Mesodermal cell (in vitro differentiated cells): ENCODE measurements around the gene C20orf96. TPM values are rescaled to one million over a fixed set of nuclear protein-coding genes. Genes with fewer than 3 reads are reported as not detected.
A peak's percentile ranks its signal among the peaks of the same experiment; 100 is the strongest.
"Not testable (repeated sequence)": the region's sequence is repeated elsewhere in the genome, so short reads cannot be mapped to it uniquely, and the experiment has no call there.

Experiments
- H3K27ac ChIP-seq: 2 replicates; pipeline ENCODE4 v1.7.0; 2013; ENCODE audit warnings: mild to moderate bottlenecking, low read depth, low read length, moderate library complexity; ENCODE audit not compliant: severe bottlenecking
- H3K36me3 ChIP-seq: 2 replicates; pipeline ENCODE4 v1.7.1; 2013; ENCODE audit warnings: mild to moderate bottlenecking, low read length, moderate library complexity; ENCODE audit not compliant: control insufficient read depth, insufficient read depth
- H3K4me1 ChIP-seq: one replicate; pipeline ENCODE4 v1.7.1; 2013; ENCODE audit warnings: mild to moderate bottlenecking, low read length; ENCODE audit not compliant: insufficient read depth, control insufficient read depth, poor library complexity, severe bottlenecking
- H3K4me3 ChIP-seq: 2 replicates; pipeline ENCODE4 v1.7.0; 2013; ENCODE audit warnings: low read length, control low read depth, mild to moderate bottlenecking; ENCODE audit not compliant: insufficient read depth, poor library complexity, severe bottlenecking; ENCODE audit errors: extremely low read depth
- H3K9me3 ChIP-seq: 2 replicates; pipeline ENCODE4 v1.7.1; 2013; ENCODE audit warnings: mild to moderate bottlenecking, low read length, moderate library complexity; ENCODE audit not compliant: control insufficient read depth
- WGBS, 2 experiments: methylation state at CpG; one replicate each; pipeline ENCODE4 v1.1.5; 2013; ENCODE audit warnings: missing lambda C conversion rate in 2 of 2; ENCODE audit not compliant: insufficient coverage in 2 of 2; 5-methylcytosine and 5-hydroxymethylcytosine counted together
- polyA plus RNA-seq, 2 experiments: library from polyadenylated mRNA; stranded (reverse); fragments of 50-300 nt; gene quantifications; one replicate each; pipeline ENCODE4 v1.2.3, GENCODE V29; 2013

C20orf96 gene
- 38.1 TPM for polyA plus RNA-seq (2013, experiment 1 of 2)
- 33.5 TPM for polyA plus RNA-seq (2013, experiment 2 of 2)

GRCh38 chr20:290084-290831 lies at the start of gene C20orf96:
Gene C20orf96 (minus strand): TSS chr20:290750. CDS start chr20:290610, 140 bp downstream.
- 1 to 2% methylated on average over 22 to 28 of the region's 43 CpGs for WGBS, 2 experiments

GRCh38 chr20:336040-336439 lies 45.5 kb upstream of the C20orf96 start:
- not testable (repeated sequence) for H3K4me1 ChIP-seq, H3K36me3 ChIP-seq, H3K27ac ChIP-seq, H3K9me3 ChIP-seq, H3K4me3 ChIP-seq
- WGBS, 2 experiments = 60 to 89% methylated on average over 1 of the region's 1 CpG

More at GRCh38 chr20:290084-290831, at the start of gene C20orf96:
- Histone ChIP-seq H3K36me3 (peaks cover 34% of the 10 kb centered on the region), H3K4me1 (peaks cover 21% of the 10 kb centered on the region), H3K9me3 (peaks cover 6% of the 10 kb centered on the region), H3K27ac (peak within 1 kb of the TSS; percentile 93), H3K4me3 (peak within 1 kb of the TSS; percentile 87)

- peaks cover 8% of the 10 kb centered on the region for H3K4me1 ChIP-seq
- WGBS, 2 experiments = 95 to 100% methylated on average over 5 to 6 of the region's 8 CpGs
- no peak overlapping the region for H3K4me3 ChIP-seq
- no peaks in the 10 kb centered on the region for H3K9me3 ChIP-seq
- H3K36me3 ChIP-seq = peaks cover 11% of the 10 kb centered on the region
- H3K27ac ChIP-seq = no peak overlapping the region
Measured at GRCh38 chr20:334578-334977, 44.0 kb upstream of the C20orf96 start.

GRCh38 chr20:330233-331149 lies 39.9 kb upstream of the C20orf96 start:
- Histone ChIP-seq H3K9me3 (no peaks in the 10 kb centered on the region), H3K4me3 (no peak overlapping the region), H3K36me3 (peaks cover 27% of the 10 kb centered on the region), H3K27ac (no peak overlapping the region), H3K4me1 (peaks cover 15% of the 10 kb centered on the region)
- 54 to 55% methylated on average over 13 to 16 of the region's 16 CpGs for WGBS, 2 experiments

GRCh38 chr20:329851-330232 lies 39.3 kb upstream of the C20orf96 start:
- WGBS, 2 experiments = 93 to 95% methylated on average over 3 to 4 of the region's 4 CpGs
- no peak overlapping the region for H3K27ac ChIP-seq
- peaks cover 15% of the 10 kb centered on the region for H3K4me1 ChIP-seq
- H3K4me3 ChIP-seq = no peak overlapping the region
- H3K36me3 ChIP-seq = peaks cover 27% of the 10 kb centered on the region
- H3K9me3 ChIP-seq = no peaks in the 10 kb centered on the region

GRCh38 chr20:328975-329695 lies 38.6 kb upstream of the C20orf96 start:
- WGBS, 2 experiments = 85 to 91% methylated on average over 5 to 6 of the region's 7 CpGs
- peaks cover 27% of the 10 kb centered on the region for H3K36me3 ChIP-seq
- peaks cover 15% of the 10 kb centered on the region for H3K4me1 ChIP-seq
- no peaks in the 10 kb centered on the region for H3K9me3 ChIP-seq
- peak overlapping the region; percentile 2 for H3K27ac ChIP-seq
- peak overlapping the region; percentile 84 for H3K4me3 ChIP-seq

- Histone ChIP-seq H3K4me1 (peaks cover 15% of the 10 kb centered on the region), H3K36me3 (peaks cover 26% of the 10 kb centered on the region), H3K4me3 (peak overlapping the region; percentile 84), H3K27ac (no peak overlapping the region), H3K9me3 (no peaks in the 10 kb centered on the region)
- WGBS, 2 experiments = 62 to 74% methylated on average over 13 to 23 of the region's 31 CpGs
Measured at GRCh38 chr20:328027-328974, 37.8 kb upstream of the C20orf96 start.

GRCh38 chr20:327186-328026 lies 36.9 kb upstream of the C20orf96 start:
- WGBS, 2 experiments = 0 to 3% methylated on average over 19 to 28 of the region's 47 CpGs
- Histone ChIP-seq H3K36me3 (peaks cover 22% of the 10 kb centered on the region), H3K4me1 (peaks cover 15% of the 10 kb centered on the region), H3K27ac (peak overlapping the region; percentile 25), H3K9me3 (no peaks in the 10 kb centered on the region), H3K4me3 (peak overlapping the region; percentile 84)

GRCh38 chr20:326645-327185 lies 36.2 kb upstream of the C20orf96 start:
- Histone ChIP-seq H3K4me1 (peaks cover 15% of the 10 kb centered on the region), H3K4me3 (peak overlapping the region; percentile 84), H3K36me3 (peaks cover 22% of the 10 kb centered on the region), H3K27ac (peak overlapping the region; percentile 89), H3K9me3 (no peaks in the 10 kb centered on the region)
- 0% methylated on average over 29 to 30 of the region's 38 CpGs for WGBS, 2 experiments
